HG03342 (cell line): ENCODE data around the gene TMPRSS6.

ENCODE experiments used
- ATAC-seq: cut with Tn5 transposase; IDR thresholded peaks from one replicate; pipeline ENCODE4 v1.9.1; 2021; ENCODE audit warnings: mild to moderate bottlenecking, moderate library complexity; ENCODE audit not compliant: unreplicated experiment

Gene TMPRSS6

DNA sequence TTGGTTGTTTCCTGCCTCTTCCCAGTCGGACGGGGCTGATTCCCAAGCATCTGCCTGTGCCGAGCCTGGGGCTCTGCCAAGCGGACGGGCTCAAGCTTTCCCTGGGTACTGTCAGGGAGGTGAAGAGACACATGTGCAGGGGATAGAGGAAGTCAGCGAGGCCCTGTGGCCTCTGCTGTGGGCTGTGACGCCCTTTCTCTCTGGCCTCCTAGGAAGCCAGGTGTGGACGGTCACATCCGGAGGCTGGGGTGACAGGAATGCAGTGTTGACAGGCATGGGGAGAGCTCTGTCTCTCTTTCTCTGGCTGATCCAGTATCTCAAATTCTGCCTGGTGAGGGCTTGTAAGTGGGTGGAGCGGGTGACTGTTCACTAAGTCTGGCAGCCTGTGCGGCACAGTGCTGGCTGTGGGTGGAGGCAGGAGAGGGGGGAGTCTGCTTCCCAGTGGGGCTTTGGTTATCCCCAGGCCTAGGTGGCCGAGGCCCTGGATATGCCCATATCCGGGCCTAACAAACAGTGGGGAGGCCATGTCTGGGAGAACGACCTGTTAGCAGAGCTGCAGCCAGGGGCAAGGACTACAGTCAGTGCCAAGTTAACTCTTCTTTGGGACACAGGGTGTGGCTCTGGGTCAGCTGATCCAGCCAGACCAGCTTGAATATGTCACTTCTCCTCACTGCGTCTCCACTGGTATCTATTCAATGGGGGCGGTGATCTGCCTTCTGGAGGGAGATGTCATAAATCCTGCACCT lies 56.0 kb downstream of the TMPRSS6 start:
- ATAC-seq, result no peak

- ATAC-seq, result no peak
Observed at GRCh38 chr22:37052386-37053309, 56.9 kb downstream of the TMPRSS6 start.

- ATAC-seq, result peak; percentile 80
Observed at GRCh38 chr22:37051391-37052385, 57.8 kb downstream of the TMPRSS6 start, which contains the start of gene KCTD17. Gene KCTD17, plus strand, starts transcription at chr22:37051742. Its CDS starts 19 bp downstream, at chr22:37051761.

GRCh38 chr22:37050913-37051312 lies 58.6 kb downstream of the TMPRSS6 start:
- no peak for ATAC-seq

DNA sequence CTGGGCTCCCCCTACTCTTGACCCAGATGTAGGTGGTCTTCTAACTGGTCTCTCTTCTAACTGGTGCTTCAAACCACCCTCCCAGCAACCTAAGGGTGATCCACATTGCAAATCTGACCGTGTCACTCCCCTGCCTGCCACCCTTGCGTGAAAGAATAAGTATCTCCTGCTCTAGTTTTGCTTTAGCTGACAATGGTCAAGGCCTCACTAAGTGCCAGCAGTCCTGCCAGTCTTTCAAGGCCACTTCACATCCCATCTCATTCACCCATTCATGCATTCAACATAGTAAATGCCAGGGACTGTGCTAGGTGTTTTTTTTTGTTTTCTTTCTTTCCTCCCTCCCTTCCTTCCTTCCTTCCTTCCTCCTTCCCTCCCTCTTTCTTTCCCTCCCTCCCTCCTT lies 60.3 kb downstream of the TMPRSS6 start:
- ATAC-seq, result no peak

DNA sequence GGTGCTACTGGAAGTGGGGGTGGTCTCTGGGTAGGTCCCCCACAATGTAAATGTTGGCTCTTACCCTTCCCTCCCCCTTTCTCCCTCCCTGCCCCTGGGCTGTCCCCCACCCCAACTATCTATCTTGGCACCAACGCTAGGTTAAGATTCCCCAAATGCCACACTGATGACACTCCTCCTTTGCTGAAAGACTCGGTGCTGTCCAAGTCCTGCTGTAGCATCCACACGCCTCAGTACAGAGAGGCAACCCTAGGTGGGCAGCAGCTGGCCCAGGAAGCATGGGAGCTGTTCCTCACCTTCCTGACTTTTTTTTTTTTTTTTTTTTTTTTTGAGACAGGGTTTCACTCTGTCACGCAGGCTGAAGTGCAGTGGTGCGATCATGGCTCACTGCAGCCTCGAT lies 61.4 kb downstream of the TMPRSS6 start:
- ATAC-seq, result no peak

- ATAC-seq, result no peak
Observed at GRCh38 chr22:37047006-37047405, 62.5 kb downstream of the TMPRSS6 start.

GRCh38 chr22:37046589-37046988 lies 62.9 kb downstream of the TMPRSS6 start:
- no peak for ATAC-seq

- ATAC-seq, result no peak
Observed at GRCh38 chr22:37045958-37046357, 63.6 kb downstream of the TMPRSS6 start.

- ATAC-seq, result no peak
Observed at GRCh38 chr22:37044634-37045625, 64.6 kb downstream of the TMPRSS6 start.

DNA sequence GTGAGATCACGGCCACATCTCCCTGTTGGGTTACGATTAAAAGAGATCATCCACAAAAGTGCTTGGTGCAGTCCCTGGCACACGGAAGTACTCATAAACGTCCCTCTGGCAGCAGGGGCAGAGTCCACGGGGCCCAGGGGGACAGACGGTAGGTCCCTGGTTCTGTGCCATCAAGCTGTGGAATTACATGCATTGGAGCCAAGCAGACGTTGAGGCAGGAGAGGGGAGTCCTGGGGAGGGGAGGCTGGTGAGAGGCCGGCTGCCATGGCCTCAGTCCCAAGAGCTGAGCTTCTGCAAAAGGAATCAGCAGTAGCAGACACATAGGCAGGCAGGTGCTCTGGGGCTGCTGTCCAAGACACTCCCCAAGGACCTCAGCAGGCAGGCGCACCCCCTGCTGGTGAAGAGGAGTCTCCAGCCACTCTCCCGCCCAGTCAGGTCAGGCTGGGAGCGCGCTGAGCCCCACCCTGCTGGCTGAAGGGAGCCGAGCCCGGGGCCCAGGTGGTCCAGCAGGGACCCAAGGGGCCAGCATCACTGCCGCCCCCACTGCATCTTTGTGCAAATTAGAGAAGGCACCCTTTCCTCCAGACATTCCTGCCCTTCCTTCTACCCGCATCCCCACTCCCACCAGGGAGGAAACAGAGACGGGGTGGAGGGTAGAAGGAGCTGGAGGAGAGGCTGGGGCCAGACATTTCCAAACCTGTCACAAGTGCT lies 65.5 kb downstream of the TMPRSS6 start:
- peak; percentile 74 for ATAC-seq

DNA sequence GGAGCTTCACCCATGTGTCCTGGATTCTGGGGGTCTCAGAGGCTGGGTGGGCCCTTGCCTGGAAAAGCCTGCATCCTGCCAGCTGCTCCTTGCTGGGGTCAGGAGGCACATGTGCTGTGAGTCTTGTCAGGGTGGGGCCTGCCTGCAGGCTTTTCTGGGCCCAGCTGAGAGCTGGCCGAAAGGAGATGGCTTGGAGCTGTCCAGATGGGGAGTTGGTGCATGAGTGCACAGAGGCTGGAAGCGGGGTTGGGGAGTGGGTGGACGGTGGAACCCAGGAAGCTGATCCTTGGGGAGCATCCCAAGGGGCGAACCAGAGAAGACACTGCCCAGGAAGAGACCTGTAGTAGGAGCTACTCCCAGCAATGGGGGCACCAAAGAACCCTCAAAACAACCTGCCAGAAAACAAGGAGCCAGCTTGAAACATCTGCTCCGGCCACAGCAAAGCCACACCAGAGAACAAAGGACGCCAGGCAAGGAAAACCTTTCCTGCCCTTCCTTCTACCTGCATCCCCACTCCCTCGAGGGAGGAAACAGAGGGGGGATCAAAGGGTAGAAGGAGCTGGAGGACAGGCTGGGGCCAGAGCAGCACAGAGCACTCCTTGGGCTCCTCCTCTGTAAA lies 66.2 kb downstream of the TMPRSS6 start:
- ATAC-seq, result no peak

- ATAC-seq, result no peak
Observed at GRCh38 chr22:37039466-37039865, 70.0 kb downstream of the TMPRSS6 start.

- ATAC-seq, result no peak
Observed at GRCh38 chr22:37037669-37038068, 71.8 kb downstream of the TMPRSS6 start.

GRCh38 chr22:37036655-37037377 lies 72.7 kb downstream of the TMPRSS6 start:
- ATAC-seq, result no peak

GRCh38 chr22:37033605-37034430 lies 75.7 kb downstream of the TMPRSS6 start:
- ATAC-seq, result no peak
